D341Med (cell line): Measurements from ENCODE around the gene COP1.

ENCODE experiments used
- DNase-seq: peaks from one replicate; pipeline ENCODE4 v3.0.0; 2012; ENCODE audit warnings: low spot score

Gene COP1

GRCh38 chr1:175960169-175960568, 246.9 kb downstream of the COP1 start:
- DNase-seq, result no peak

DNA sequence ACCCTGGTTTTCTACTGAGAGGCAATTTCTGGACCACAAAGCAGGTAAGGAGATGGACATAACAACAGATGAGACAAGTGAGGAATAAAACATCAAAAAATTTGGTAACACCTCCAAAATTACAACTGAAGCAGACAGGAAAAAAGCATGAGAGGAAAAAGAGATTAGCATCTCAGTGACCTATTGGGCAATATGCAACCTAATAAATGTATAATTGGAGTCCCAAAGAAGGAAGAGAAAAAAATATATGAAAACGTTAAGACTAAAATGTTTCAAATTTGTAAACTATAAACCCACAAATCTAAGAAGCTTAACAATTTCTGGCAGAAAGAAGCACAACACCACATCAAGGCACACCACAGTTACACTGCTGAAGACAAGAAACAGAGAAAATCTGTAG, 255.5 kb downstream of the COP1 start:
- no peak for DNase-seq

- DNase-seq, result no peak
Observed at GRCh38 chr1:175947771-175948170, 259.3 kb downstream of the COP1 start.

GRCh38 chr1:175944591-175944990, 262.5 kb downstream of the COP1 start:
- no peak for DNase-seq

DNA sequence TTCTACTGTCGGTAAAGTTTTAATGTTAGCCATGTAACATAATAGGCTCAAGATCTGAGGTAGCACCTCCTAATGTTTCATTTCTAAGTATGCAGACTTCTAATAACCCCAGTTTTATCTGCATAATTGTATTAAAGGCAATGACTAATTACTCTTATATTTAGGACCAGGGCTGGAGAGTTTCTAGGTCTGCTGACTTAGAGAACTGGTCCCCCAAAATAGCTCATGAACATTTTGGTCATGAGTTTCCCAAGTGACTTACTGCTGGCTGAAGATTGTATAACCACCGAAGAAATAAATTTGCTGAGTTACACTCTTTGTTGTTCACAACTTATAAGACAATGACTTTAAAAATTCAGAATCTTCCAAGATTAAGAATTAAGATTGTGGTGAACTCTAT, 265.9 kb downstream of the COP1 start:
- no peak for DNase-seq

DNA sequence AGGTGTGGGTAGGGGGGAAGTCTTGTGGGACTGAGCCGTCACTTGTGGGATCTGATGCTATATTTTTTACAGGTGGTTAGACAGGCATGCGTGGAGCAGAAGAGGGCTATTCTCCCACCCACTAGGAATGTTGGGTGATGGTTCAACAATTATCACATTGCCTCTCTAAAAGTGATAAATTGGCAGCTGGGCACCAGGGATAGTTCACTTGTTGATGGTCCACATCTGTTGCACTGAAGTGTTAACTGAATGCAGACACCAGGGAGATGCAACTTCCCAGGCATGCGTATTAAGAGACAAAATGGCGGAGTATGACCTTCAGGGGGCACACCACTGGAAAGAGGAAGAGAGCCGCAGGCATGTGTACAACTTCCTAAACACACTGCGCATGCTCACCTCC, 270.4 kb downstream of the COP1 start:
- no peak for DNase-seq

GRCh38 chr1:175935566-175936115, 271.4 kb downstream of the COP1 start:
- DNase-seq, result no peak

GRCh38 chr1:175935166-175935565, 271.9 kb downstream of the COP1 start:
- no peak for DNase-seq

DNA sequence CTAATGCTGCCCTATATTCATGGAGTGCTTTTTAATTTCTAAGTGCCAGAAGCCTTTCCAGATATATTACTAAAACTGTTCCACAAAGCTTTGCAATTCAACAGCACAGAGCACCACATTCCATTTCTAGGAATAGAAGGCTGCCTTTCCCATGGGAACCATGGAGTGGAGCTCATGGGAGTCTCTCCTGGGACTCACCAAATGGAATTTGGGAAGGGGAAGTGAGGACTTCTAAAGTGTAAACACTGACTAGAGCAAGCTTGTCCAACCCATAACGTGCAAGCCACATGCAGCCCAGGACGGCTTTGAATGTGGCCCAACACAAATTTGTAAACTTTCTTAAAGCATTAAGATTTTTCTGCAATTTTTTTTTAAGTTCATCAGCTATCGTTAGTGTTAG, 273.3 kb downstream of the COP1 start:
- no peak for DNase-seq

GRCh38 chr1:175927944-175928343, 279.1 kb downstream of the COP1 start:
- no peak for DNase-seq

GRCh38 chr1:175922254-175922881, 284.7 kb downstream of the COP1 start:
- no peak for DNase-seq

- no peak for DNase-seq
Observed at GRCh38 chr1:175920381-175920780, 286.7 kb downstream of the COP1 start.

- no peak for DNase-seq
Observed at GRCh38 chr1:175919001-175919400, 288.1 kb downstream of the COP1 start.

DNA sequence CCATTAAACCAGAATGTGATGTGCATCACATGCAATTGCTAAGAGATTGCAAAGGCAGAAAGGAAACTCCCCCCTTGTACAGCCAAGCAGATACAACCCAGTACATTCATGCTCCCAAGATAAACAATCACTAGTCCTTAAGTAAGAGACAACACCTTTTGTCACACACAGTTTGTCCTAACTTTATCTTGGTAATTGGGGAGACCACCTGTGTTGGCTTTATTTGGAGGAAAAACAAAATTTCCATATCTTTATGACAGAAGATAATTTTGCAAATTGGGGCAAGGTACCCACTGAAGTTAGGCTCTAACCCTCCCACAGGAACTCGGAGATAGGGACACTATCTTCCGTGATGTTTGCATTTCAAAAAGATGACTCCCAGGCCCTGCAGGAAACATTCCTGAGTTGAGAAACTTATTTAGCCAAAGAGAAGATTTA, 288.7 kb downstream of the COP1 start:
- no peak for DNase-seq

DNA sequence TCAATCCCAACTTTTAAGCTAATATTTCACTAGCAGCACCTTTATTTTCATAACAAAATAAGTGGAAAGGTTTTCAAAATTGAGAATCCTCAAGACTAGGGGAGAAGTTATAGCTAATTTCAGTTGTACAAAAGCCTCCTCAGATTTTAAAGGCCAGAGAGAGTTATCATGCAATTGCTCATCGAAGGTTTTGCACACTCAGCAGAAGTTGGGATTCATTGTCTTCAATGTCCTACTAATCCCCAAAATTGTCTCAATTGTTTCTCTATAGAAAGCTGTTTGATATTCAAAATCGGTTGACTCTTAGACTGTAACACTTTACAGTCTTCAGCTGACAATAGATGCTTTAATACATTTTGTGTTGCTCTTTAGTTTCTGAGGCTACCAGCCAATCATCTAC, 293.0 kb downstream of the COP1 start:
- DNase-seq, result no peak

- DNase-seq, result no peak
Observed at GRCh38 chr1:175911138-175911537, 295.9 kb downstream of the COP1 start.

GRCh38 chr1:175906370-175906769, 300.7 kb downstream of the COP1 start:
- DNase-seq, result no peak

GRCh38 chr1:175904808-175905207, 302.3 kb downstream of the COP1 start:
- DNase-seq, result no peak

- no peak for DNase-seq
Observed at GRCh38 chr1:175902281-175902680, 304.8 kb downstream of the COP1 start.

DNA sequence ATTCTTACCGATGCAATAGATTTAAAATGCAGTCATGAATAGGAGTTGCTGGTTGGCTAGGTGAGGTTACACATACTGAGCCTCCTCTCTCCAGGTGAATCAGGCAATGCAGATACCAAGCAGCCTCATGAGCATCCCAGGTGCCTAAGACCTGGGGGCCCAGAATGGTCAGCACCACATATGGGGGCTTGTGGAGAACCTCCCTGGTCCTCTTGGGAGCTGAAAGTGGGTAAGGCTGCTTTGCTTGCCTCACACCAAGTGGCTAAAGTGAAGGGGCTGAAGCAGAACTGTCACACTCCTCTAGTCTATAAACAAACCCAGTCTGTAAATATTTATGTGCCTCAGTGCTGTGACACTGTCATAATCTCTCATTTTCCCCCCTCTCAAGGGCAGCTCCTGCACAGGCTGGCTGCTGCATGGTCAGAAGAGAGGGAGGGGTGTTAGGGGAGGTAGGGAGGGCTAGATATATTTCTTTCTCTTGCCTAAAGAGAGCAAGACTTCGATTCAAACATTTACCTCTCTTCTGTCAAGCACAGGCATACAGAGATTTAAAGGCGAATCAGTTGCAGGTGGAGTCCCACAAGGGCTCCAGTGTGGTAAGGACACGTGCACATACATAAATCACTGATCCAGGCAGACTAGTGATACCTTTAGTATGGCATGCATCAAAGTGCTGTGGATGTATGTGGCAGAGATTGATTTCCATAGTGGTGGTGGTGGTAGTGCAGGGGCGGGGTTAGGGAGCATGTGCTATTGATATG, 305.8 kb downstream of the COP1 start:
- DNase-seq, result no peak

DNA sequence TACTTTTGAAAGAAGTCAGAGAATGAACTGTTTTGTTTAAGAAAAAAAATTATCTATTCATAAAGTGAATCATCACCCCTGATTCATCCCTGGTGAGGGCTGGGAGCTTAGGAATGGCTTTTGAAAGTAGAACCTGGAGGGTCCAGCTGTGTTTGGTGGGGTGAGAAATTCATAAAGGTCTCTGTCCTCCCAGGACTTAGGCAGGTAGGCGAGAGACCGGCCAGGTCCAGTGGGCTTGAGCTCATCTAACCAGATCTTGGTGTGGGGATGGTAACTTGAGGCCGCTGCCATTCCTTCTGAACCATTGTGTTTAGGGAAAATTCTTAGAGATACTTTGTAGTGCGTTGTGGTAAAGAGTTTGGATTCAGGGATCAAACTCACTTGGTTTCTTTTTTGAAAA, 306.9 kb downstream of the COP1 start:
- DNase-seq, result no peak

DNA sequence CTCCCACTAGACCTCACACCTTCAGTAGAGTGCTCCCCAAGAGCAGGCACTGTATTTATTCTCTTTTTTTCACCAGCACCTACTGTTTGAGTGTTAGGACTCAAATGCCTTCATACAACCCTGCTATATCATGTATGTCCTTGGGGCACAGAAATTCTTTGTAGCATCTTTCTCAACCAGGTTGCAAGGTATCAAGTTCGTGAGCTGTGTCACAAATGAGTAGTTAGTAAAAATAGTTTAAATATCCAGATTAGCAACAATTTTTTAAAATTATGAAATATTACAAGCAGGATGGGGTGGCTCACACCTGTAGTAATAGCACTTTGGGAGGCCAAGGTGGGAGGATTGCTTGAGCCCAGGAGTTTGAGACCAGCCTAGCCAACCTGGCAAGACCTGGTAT, 311.1 kb downstream of the COP1 start:
- DNase-seq, result no peak
